ENCODE measurements around the gene LRRC4C.

Gene LRRC4C

GRCh38 chr11:41116970-41117369, 342.5 kb downstream of the LRRC4C start:
- DNase-seq (ENCODE audit: low spot score): no peak

GRCh38 chr11:41115066-41115465, 344.4 kb downstream of the LRRC4C start:
- no peak for DNase-seq (ENCODE audit: low spot score)

- DNase-seq (ENCODE audit: low spot score): no peak
Observed at GRCh38 chr11:41113160-41113559, 346.3 kb downstream of the LRRC4C start.

DNA sequence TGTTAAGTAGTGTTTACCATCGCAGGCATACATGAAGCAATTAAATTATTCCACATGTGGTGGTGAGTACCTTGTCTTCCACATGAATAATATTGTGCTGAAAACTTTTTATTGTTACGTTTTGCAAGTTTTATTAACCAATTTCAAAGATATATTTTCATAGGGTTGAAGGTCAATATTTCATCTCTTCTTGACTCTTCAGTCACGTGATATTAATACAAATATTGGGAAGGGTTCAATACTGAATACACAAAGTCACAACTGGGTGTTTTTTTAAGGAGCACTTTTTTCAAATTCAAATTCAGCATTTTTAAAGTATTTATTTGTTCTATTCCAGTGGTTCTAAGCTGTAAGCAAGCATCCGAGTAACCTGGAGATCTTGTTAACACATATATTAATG, 348.9 kb downstream of the LRRC4C start:
- no peak for DNase-seq (ENCODE audit: low spot score)

- no peak for DNase-seq (ENCODE audit: low spot score)
Observed at GRCh38 chr11:41102471-41102870, 357.0 kb downstream of the LRRC4C start.

GRCh38 chr11:41099654-41100053, 359.8 kb downstream of the LRRC4C start:
- no peak for DNase-seq (ENCODE audit: low spot score)

GRCh38 chr11:41085123-41085522, 374.3 kb downstream of the LRRC4C start:
- no peak for DNase-seq (ENCODE audit: low spot score)

DNA sequence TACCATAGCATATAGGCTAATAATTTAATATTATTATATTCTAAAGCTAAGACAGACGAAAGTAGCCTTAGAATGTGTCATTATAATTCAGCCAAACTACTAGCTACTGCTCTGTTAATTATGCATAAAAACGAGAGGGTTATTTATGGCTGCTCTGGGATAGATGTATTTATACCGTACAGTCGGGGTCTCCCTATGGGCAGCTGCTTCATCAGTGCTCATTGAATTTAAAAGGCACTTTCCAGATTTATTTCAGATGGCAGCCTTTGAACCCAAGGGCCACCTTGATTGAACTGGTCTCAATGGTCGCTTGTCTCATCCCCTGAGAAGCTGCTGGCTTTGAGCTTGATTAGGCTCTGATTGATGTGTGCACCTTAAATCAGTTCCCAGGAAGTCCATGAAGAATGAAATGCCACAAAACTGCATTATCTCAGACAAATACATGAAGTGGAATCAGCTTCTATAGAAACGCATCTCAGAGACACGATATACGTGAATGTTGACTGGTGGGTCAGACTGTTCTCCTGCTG, 377.6 kb downstream of the LRRC4C start:
- no peak for DNase-seq (ENCODE audit: low spot score)

DNA sequence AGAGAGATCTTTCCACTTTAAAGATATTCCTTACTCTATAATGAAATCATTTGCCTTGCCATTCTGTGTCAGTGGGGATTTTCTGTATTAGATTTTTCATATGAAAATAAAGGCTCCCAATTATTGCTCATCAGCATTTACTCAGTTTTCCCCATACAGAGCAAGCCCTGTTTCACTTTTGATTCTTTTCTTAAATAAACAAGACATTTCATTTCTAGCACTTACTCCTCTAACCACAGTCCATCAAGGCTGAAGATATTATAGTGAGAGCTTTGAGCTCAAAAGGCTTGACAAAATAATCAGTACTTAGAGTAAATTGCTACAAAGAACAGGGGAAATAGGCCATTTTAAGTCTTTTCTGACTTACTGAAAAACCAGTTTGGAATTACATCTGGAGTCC, 385.1 kb downstream of the LRRC4C start:
- no peak for DNase-seq (ENCODE audit: low spot score)

DNA sequence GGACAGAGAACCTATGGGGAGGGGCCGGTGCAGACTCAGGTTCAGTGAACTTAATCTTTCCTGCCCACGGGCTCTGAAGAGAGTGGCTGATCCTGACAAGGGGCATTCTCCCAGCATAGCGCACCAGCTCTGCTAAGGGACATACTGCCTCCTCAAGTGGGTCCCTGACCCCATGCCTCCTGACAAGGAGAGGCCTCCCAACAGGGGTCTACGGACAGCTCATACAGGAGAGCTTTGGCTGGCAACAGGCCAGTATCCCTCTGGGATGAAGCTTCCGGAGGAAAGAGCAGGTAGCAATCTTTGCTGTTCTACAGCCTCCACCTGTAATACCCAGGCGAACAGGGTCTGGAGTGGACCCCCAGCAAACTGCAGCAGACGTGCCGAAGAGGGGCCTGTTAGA, 394.0 kb downstream of the LRRC4C start:
- DNase-seq (ENCODE audit: low spot score): no peak

DNA sequence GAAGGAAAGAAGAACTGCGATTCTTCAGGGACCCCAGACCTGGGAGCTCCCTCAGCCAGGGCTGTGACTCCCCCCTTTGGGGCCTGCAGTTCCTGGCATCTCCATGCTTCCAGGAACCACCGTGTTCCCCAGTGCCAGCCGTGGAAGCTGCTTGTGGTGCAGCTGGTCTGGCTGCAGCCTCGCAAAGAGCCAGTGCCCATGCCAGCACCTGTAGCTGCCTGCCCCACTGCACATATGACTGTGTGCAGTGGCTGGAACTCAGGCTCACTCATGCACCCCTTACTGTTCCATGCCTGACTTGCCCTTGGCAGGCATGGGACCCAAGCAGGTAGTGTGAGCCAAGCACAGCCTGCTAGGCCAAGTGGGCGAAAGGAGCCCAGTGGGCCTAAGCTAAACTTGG, 401.3 kb downstream of the LRRC4C start:
- DNase-seq (ENCODE audit: low spot score): no peak

GRCh38 chr11:41056892-41057569, 402.4 kb downstream of the LRRC4C start:
- DNase-seq (ENCODE audit: low spot score): no peak

DNA sequence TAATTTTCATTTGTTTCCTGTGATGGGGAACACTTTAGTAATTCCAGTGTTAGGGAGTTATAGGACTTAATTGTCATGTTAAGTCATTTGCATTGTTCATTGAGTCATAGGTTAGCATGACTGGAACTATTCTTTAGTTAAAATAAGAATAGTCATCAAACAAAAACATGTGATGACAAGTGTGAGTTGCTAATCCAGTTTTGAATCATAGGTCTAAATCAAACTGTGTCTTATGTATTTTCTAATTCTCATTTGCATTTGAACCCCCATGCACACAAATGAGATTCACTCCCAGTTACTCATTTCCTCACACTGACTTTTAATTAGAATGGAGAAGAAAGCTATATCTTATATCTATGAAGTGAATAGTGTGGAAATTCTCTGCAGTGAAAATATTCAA, 405.6 kb downstream of the LRRC4C start:
- peak; percentile 4 for DNase-seq (ENCODE audit: low spot score)

- DNase-seq (ENCODE audit: low spot score): no peak
Observed at GRCh38 chr11:41051919-41052635, 407.4 kb downstream of the LRRC4C start.

DNA sequence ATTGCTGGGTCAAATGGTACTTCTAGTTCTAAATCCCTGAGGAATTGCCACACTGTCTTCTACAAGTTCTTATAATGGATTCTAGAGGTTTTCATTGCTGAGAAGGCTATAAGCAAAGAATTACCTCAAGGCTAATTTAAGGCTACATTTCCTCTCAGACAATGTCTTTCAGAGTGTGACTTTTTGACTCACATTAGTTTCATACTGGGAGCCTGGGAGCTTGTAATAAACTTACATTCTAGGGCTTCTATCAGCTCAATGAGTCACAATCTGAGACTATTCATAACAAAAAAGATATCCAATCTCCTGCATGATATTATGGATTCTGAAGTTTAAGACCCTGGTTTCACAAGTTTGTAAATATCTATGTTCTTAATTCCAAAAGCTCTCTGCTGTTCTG, 408.7 kb downstream of the LRRC4C start:
- DNase-seq (ENCODE audit: low spot score): no peak

DNA sequence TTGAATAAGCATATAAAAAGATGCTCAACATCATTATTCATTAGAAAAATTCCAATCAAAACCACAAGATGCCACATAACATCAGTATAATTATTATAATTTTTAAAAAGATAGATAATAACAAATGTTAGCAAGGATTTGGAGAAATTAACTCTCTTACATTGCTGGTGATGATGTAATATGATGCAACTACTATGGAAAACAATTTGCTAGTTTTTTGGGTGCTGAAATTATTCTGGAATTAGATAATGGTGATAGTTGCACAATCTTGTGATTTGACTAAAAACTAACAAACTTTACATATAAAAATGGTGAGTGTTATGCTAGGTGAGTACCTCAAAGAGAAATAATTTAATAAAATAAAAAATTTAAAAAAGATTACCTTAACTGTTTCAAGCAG, 412.2 kb downstream of the LRRC4C start:
- DNase-seq (ENCODE audit: low spot score): no peak

DNA sequence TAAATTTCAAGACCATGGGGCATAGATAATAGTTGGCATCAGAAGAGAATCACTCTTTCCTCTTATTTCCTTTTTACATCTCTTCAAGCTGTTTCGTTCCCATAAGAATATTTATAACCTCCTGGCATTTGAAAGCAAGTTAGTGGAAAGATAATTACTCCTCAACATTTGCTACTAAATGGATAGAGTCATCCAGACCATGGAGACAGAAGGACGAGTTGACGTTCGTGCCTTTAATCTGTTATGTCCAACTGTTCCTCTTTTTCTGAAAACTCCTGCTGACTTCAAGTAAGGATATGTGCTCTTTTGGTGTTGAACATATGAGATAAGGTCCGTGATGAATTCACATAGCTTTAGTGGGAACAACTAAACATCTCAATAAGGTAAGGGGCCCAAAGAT, 414.2 kb downstream of the LRRC4C start:
- no peak for DNase-seq (ENCODE audit: low spot score)

GRCh38 chr11:41044747-41045146, 414.7 kb downstream of the LRRC4C start:
- no peak for DNase-seq (ENCODE audit: low spot score)

GRCh38 chr11:41042688-41043087, 416.8 kb downstream of the LRRC4C start:
- no peak for DNase-seq (ENCODE audit: low spot score)

- no peak for DNase-seq (ENCODE audit: low spot score)
Observed at GRCh38 chr11:41040474-41040873, 419.0 kb downstream of the LRRC4C start.

- no peak for DNase-seq (ENCODE audit: low spot score)
Observed at GRCh38 chr11:41039592-41039991, 419.9 kb downstream of the LRRC4C start.

GRCh38 chr11:41031551-41032060, 427.8 kb downstream of the LRRC4C start:
- no peak for DNase-seq (ENCODE audit: low spot score)

DNA sequence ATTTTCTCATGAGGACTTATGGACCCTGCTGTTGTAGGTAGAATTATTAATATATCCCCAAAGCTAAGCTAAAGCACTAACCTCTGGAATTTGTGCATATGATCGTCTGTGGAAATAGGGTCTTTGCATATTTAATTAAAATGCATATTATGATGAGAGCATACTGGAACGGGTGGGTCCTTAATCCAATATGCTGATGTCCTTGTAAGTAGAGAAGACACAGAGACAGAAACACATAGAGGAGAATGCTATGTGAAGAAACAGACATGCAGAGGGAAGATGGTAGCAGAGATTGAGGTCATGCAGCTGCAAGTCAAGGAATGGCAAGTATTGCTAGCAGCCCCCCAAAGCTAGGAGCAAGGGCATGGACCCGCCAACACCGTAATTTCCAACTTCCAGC, 439.2 kb downstream of the LRRC4C start:
- DNase-seq (ENCODE audit: low spot score): no peak

Measured in RKO (cell line).